Natural killer cell treated with Interleukin-12 subunit alpha and Interleukin-12 subunit beta and Interleukin-15 and Interleukin-18, amount 100 ng/mL, for 72 hours (primary cell): ENCODE measurements around the gene KIF26A. TPM values are rescaled to one million over a fixed set of nuclear protein-coding genes. Genes with fewer than 3 reads are reported as not detected.

Experiments used
- ATAC-seq, 2 donors: fragments of 150-1000 bp; cut with Tn5 transposase in 1 of 2; sonication (Bioruptor Pico), chemical (Tn5 transposase) in 1 of 2; 2 replicates each; pipeline ENCODE4 v1.10.0; 2021
- DNase-seq: peaks from one replicate; pipeline ENCODE4 v3.0.0; 2022; ENCODE audit warnings: low spot score
- H3K27ac Mint-ChIP-seq, 2 donors: 1 replicate in 1 of 2; 2 replicates in 1 of 2; pipeline ENCODE4 v1.8.0; 2022; ENCODE audit warnings: mixed read lengths in 2 of 2, mild to moderate bottlenecking in 1 of 2, moderate library complexity in 1 of 2
- H3K27me3 Mint-ChIP-seq, 2 donors: 1 replicate in 1 of 2; 2 replicates in 1 of 2; pipeline ENCODE4 v1.8.0; 2022; ENCODE audit warnings: mixed read lengths in 2 of 2
- H3K36me3 Mint-ChIP-seq: one replicate; pipeline ENCODE4 v1.8.0; 2022; ENCODE audit warnings: mixed read lengths
- H3K4me1 Mint-ChIP-seq, 2 donors: 1 replicate in 1 of 2; 2 replicates in 1 of 2; pipeline ENCODE4 v1.8.0; 2022; ENCODE audit warnings: low read depth in 2 of 2, mixed read lengths in 2 of 2, mild to moderate bottlenecking in 1 of 2
- H3K4me3 Mint-ChIP-seq: one replicate; pipeline ENCODE4 v1.8.0; 2022; ENCODE audit warnings: mixed read lengths
- H3K9me3 Mint-ChIP-seq: 2 replicates; pipeline ENCODE4 v1.8.0; 2022; ENCODE audit warnings: mixed read lengths
- total RNA-seq, 2 donors: library from RNA; stranded (reverse); gene quantifications; one replicate each; pipeline ENCODE4 v1.2.3, GENCODE V29; 2022

KIF26A gene
- total RNA-seq, 2 donors from 2014 or later = not detected

- H3K27ac Mint-ChIP-seq = no peak overlapping the region
- DNase-seq = no peak
- no peak for ATAC-seq
- H3K36me3 Mint-ChIP-seq = no peaks in the 10 kb centered on the region
- no peak overlapping the region for H3K4me3 Mint-ChIP-seq
- no peaks in the 10 kb centered on the region for H3K27me3 Mint-ChIP-seq
- no peaks in the 10 kb centered on the region for H3K4me1 Mint-ChIP-seq
- no peaks in the 10 kb centered on the region for H3K9me3 Mint-ChIP-seq
Measured at GRCh38 chr14:104164041-104164440, 25.7 kb downstream of the KIF26A start.

DNA sequence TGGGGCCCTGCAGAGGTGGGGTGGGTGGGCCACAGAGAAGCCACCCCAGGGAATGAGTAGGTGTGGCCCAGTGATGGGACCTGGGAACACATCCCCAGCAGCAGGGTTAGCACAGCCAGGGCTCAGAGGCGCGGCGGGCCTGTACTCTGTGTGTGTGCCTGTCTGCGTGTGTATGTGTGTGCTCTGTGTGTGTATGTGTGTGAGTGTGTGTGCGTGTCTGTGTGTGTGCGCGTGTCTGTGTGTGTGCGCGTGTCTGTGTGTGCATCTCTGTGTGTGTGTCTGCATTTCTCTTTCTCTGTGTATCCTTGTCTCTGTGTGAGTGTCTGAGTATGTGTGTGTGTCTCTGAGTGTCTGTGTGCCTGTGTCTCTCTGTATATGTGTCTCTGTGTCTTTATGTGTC, 26.1 kb downstream of the KIF26A start:
- no peak for DNase-seq
- Mint-ChIP-seq H3K9me3 (no peaks in the 10 kb centered on the region), H3K27me3 (no peaks in the 10 kb centered on the region), H3K4me3 (no peak overlapping the region), H3K4me1 (no peaks in the 10 kb centered on the region), H3K27ac (no peak overlapping the region), H3K36me3 (no peaks in the 10 kb centered on the region)
- no peak for ATAC-seq

- Mint-ChIP-seq H3K9me3 (no peaks in the 10 kb centered on the region), H3K4me3 (no peak overlapping the region), H3K4me1 (no peaks in the 10 kb centered on the region), H3K36me3 (no peaks in the 10 kb centered on the region), H3K27me3 (no peaks in the 10 kb centered on the region), H3K27ac (no peak overlapping the region)
- DNase-seq = no peak
- no peak for ATAC-seq
Measured at GRCh38 chr14:104166698-104167097, 28.3 kb downstream of the KIF26A start.

- H3K36me3 Mint-ChIP-seq = no peaks in the 10 kb centered on the region
- DNase-seq (no peak), ATAC-seq (no peak)
- no peaks in the 10 kb centered on the region for H3K9me3 Mint-ChIP-seq
- no peak overlapping the region for H3K27ac Mint-ChIP-seq
- no peaks in the 10 kb centered on the region for H3K27me3 Mint-ChIP-seq
- no peaks in the 10 kb centered on the region for H3K4me1 Mint-ChIP-seq
- no peak overlapping the region for H3K4me3 Mint-ChIP-seq
Measured at GRCh38 chr14:104168603-104169002, 30.2 kb downstream of the KIF26A start.

DNA sequence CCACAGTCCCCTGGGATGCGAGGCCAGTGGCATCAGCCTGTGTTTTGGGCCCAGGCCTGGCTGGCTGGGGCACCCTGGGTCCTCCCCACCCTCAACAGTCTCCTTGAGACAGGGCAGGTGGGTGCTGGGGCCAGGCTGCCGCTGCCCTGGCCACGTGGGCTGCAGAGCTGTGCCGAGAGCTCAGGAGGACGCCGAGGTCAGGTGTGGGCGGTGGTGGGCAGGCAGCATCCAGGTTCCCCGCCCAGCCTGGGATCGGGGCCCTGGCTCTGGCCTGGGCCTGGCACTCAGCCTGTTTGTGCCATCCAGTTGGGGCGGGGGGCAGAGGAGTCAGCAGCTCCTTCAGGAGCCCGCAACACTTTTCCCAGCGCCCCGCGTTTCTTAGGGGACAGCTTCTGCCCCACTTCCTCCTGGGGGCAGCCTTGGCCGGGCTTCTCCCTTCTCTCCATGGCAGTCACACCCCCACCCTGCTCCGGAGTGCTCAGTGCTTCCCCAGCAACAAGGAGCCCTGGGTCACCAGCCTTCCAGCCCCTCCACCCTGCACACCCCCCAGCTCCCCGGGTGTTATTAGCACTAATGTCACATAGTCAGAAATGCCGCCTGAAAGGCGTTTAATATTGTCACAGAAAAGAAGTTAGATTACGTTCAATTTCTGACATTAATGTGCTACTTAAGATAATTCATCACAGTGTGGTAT, 30.8 kb downstream of the KIF26A start:
- ATAC-seq (no peak), DNase-seq (no peak)
- Mint-ChIP-seq H3K4me1 (no peaks in the 10 kb centered on the region), H3K4me3 (no peak overlapping the region), H3K27me3 (no peaks in the 10 kb centered on the region), H3K9me3 (no peaks in the 10 kb centered on the region), H3K27ac (no peak overlapping the region), H3K36me3 (no peaks in the 10 kb centered on the region)

GRCh38 chr14:104169699-104170479, 31.5 kb downstream of the KIF26A start:
- H3K9me3 Mint-ChIP-seq = no peaks in the 10 kb centered on the region
- H3K4me1 Mint-ChIP-seq = no peaks in the 10 kb centered on the region
- ATAC-seq = no peak
- DNase-seq = no peak
- no peak overlapping the region for H3K4me3 Mint-ChIP-seq
- no peaks in the 10 kb centered on the region for H3K36me3 Mint-ChIP-seq
- H3K27ac Mint-ChIP-seq = no peak overlapping the region
- no peaks in the 10 kb centered on the region for H3K27me3 Mint-ChIP-seq

DNA sequence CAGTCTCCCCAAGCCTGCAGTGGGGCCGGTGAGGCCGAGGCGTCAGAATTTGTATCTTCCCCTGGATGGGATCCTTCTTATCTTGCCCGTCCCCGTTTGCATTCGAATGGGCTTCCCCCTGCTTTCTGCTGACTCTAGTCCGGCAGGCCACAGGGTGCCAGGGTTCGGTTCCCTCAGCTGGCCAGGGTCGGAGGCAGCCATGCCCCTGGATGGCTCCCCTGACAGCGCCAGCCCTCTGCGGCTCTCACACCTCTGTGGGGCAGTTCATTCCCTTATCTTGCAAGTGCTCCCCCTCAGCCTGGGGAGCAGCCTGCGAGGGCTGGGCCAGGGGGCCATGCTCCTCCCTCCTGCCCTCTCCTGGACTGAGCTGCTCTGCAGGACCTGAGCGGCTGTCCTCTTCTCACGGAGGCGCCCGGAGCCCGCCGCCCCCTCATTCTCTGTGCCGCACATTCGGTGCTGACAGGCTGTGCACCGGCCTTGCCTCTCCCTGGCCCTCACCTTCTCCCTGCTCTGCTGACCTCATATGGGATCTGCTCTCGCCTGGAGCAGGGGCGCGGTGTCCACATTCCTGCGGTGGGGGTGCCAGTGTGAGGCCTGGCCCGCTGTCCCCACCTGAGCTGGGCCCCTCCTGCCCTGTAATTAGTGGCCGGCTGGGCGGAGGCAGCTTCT, 32.8 kb downstream of the KIF26A start:
- no peaks in the 10 kb centered on the region for H3K27me3 Mint-ChIP-seq

GRCh38 chr14:104171895-104172294, 33.5 kb downstream of the KIF26A start:
- ATAC-seq (no peak), DNase-seq (no peak)
- Mint-ChIP-seq H3K4me1 (no peaks in the 10 kb centered on the region), H3K27ac (no peak overlapping the region), H3K36me3 (no peaks in the 10 kb centered on the region), H3K4me3 (no peak overlapping the region), H3K27me3 (no peaks in the 10 kb centered on the region), H3K9me3 (no peaks in the 10 kb centered on the region)

More for the DNA sequence above, 32.8 kb downstream of the KIF26A start:
- Mint-ChIP-seq H3K4me1 (no peaks in the 10 kb centered on the region), H3K4me3 (no peak overlapping the region), H3K36me3 (no peaks in the 10 kb centered on the region), H3K9me3 (no peaks in the 10 kb centered on the region), H3K27ac (no peak overlapping the region)
- no peak for DNase-seq
- ATAC-seq = no peak

- Mint-ChIP-seq H3K4me3 (no peak overlapping the region), H3K36me3 (no peaks in the 10 kb centered on the region), H3K4me1 (no peaks in the 10 kb centered on the region), H3K27me3 (no peaks in the 10 kb centered on the region), H3K27ac (no peak overlapping the region), H3K9me3 (no peaks in the 10 kb centered on the region)
- DNase-seq = no peak
- no peak for ATAC-seq
Measured at GRCh38 chr14:104172349-104172748, 34.0 kb downstream of the KIF26A start.

DNA sequence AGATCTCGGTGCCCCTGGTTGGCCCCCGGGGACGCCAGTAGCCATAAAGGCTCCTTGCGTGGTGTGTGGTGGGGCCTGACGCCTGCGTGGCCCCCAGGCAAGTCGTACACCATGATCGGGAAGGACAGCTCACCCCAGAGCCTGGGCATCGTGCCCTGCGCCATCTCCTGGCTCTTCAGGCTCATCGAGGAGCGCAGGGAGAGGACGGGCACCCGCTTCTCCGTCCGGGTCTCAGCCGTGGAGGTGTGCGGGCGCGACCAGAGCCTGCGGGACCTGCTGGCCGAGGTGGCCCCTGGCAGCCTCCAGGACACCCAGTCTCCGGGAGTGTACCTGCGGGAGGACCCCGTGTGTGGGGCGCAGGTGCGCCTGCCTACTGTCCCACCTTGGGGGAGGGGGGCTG, 34.5 kb downstream of the KIF26A start:
- ATAC-seq (no peak), DNase-seq (no peak)
- Mint-ChIP-seq H3K27me3 (no peaks in the 10 kb centered on the region), H3K4me1 (no peaks in the 10 kb centered on the region), H3K9me3 (no peaks in the 10 kb centered on the region), H3K36me3 (no peaks in the 10 kb centered on the region), H3K4me3 (no peak overlapping the region), H3K27ac (no peak overlapping the region)

GRCh38 chr14:104174051-104174450, 35.7 kb downstream of the KIF26A start:
- DNase-seq (no peak), ATAC-seq (no peak)
- H3K4me3 Mint-ChIP-seq = no peak overlapping the region
- H3K27ac Mint-ChIP-seq = no peak overlapping the region
- no peaks in the 10 kb centered on the region for H3K36me3 Mint-ChIP-seq
- H3K9me3 Mint-ChIP-seq = no peaks in the 10 kb centered on the region
- no peaks in the 10 kb centered on the region for H3K4me1 Mint-ChIP-seq
- no peaks in the 10 kb centered on the region for H3K27me3 Mint-ChIP-seq

GRCh38 chr14:104175041-104175440, 36.7 kb downstream of the KIF26A start:
- Mint-ChIP-seq H3K27ac (no peak overlapping the region), H3K36me3 (no peaks in the 10 kb centered on the region), H3K27me3 (no peaks in the 10 kb centered on the region), H3K4me3 (no peak overlapping the region), H3K4me1 (no peaks in the 10 kb centered on the region), H3K9me3 (no peaks in the 10 kb centered on the region)
- DNase-seq (no peak), ATAC-seq (no peak)

- no peaks in the 10 kb centered on the region for H3K27me3 Mint-ChIP-seq
- no peak overlapping the region for H3K4me3 Mint-ChIP-seq
- no peaks in the 10 kb centered on the region for H3K36me3 Mint-ChIP-seq
- no peaks in the 10 kb centered on the region for H3K9me3 Mint-ChIP-seq
- H3K27ac Mint-ChIP-seq = no peak overlapping the region
- ATAC-seq (no peak), DNase-seq (no peak)
- no peaks in the 10 kb centered on the region for H3K4me1 Mint-ChIP-seq
Measured at GRCh38 chr14:104175811-104176210, 37.4 kb downstream of the KIF26A start.

DNA sequence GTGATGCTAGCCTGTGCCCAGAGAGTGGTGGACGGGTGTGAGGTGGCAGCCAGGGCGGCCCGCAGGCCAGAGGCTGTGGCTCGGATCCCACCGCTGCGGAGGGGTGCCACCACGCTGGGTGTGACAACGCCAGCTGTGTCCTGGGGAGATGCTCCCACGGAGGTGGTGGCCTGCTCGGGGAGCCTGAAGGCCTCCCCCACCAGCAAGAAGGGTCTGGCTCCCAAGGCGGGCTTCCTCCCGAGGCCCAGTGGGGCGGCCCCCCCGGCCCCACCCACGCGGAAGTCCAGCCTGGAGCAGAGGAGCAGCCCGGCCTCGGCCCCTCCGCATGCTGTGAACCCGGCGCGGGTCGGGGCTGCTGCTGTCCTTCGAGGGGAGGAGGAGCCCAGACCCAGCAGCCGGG, 38.2 kb downstream of the KIF26A start:
- H3K4me1 Mint-ChIP-seq = no peaks in the 10 kb centered on the region

More for the DNA sequence above, 38.2 kb downstream of the KIF26A start:
- no peaks in the 10 kb centered on the region for H3K27me3 Mint-ChIP-seq
- ATAC-seq = no peak
- H3K36me3 Mint-ChIP-seq = no peaks in the 10 kb centered on the region
- no peak overlapping the region for H3K4me3 Mint-ChIP-seq
- H3K27ac Mint-ChIP-seq = no peak overlapping the region
- DNase-seq = no peak
- H3K9me3 Mint-ChIP-seq = no peaks in the 10 kb centered on the region
